ENCODE data around the gene DTYMK. TPM values are rescaled to one million over a fixed set of nuclear protein-coding genes. Genes with fewer than 3 reads are reported as not detected.

DTYMK gene
- total and polyA plus RNA-seq, 4 donors: 13.1 to 51.6 (median 39.0) TPM

DNA sequence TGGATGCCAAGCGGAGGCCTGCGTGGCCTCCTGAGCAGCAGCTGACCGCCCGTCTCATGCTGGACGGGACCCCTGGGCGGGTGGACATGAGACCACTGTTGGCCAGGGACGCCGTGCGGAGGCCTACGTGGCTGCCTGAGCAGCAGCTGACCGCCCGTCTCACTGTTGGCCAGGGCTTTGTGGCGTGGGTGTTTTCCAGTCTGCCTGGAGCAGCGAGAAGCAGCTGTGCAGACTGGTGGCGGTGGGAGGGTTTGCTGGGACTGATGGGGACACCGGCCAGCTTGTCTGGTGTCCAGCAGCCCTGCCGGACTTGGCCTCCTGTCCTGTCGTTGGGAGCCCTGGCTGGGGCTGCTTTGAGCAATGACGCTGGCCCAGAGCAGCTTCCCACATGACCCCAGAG, 42.0 kb upstream of the DTYMK start:
- Histone ChIP-seq H3K4me1 (ENCODE audit: control insufficient read depth, insufficient read depth, low read length) (no peaks in the 10 kb centered on the region), H3K27me3 (ENCODE audit: control insufficient read depth, insufficient read depth, low read length) (no peaks in the 10 kb centered on the region), H3K9me3 (ENCODE audit: control insufficient read depth, insufficient read depth, low read length) (no peaks in the 10 kb centered on the region), H3K36me3 (ENCODE audit: control insufficient read depth, insufficient read depth, low read length) (peaks cover 47% of the 10 kb centered on the region), H3K4me3 (ENCODE audit: low read depth, low read length) (no peak overlapping the region), H3K27ac (ENCODE audit: low read depth, low read length) (no peak overlapping the region)
- WGBS (ENCODE audit: insufficient coverage): 80% methylated on average over 19 of the region's 19 CpGs
- no peak for DNase-seq (ENCODE audit: low read depth in 4 of 6, low spot score in 6 of 6)

- H3K27ac ChIP-seq (ENCODE audit: low read depth, low read length): no peak overlapping the region
- peaks cover 53% of the 10 kb centered on the region for H3K36me3 ChIP-seq (ENCODE audit: control insufficient read depth, insufficient read depth, low read length)
- peaks cover 2% of the 10 kb centered on the region for H3K9me3 ChIP-seq (ENCODE audit: control insufficient read depth, insufficient read depth, low read length)
- no peaks in the 10 kb centered on the region for H3K4me1 ChIP-seq (ENCODE audit: control insufficient read depth, insufficient read depth, low read length)
- H3K4me3 ChIP-seq (ENCODE audit: low read depth, low read length): no peak overlapping the region
- 81% methylated on average over 6 of the region's 8 CpGs for WGBS (ENCODE audit: insufficient coverage)
- no peaks in the 10 kb centered on the region for H3K27me3 ChIP-seq (ENCODE audit: control insufficient read depth, insufficient read depth, low read length)
- no peak for DNase-seq (ENCODE audit: low read depth in 4 of 6, low spot score in 6 of 6)
Observed at GRCh38 chr2:241728000-241728399, 41.4 kb upstream of the DTYMK start.

DNA sequence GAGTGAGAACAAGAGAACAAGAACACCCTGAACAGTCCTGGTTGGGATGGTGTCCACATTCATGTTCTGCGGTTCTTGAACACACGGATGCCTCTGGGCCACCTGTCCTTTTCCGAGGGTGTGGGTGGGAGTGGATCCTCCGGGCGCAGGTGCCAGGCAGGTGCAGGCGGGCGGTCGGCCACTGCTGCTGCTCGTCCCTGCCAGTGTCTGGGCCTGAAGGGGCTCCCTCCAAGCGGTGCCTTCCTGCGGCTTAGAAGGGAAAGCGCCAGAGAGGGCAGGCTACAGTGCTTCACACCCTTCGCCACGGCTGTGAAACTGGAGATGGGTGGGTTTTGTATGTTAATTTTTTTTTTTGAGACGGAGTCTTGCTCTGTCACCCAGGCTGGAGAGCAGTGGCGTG, 39.8 kb upstream of the DTYMK start:
- no peak for DNase-seq (ENCODE audit: low read depth in 4 of 6, low spot score in 6 of 6)
- Histone ChIP-seq H3K4me1 (ENCODE audit: control insufficient read depth, insufficient read depth, low read length) (no peaks in the 10 kb centered on the region), H3K27me3 (ENCODE audit: control insufficient read depth, insufficient read depth, low read length) (no peaks in the 10 kb centered on the region), H3K36me3 (ENCODE audit: control insufficient read depth, insufficient read depth, low read length) (peaks cover 68% of the 10 kb centered on the region), H3K9me3 (ENCODE audit: control insufficient read depth, insufficient read depth, low read length) (peaks cover 9% of the 10 kb centered on the region), H3K4me3 (ENCODE audit: low read depth, low read length) (no peak overlapping the region), H3K27ac (ENCODE audit: low read depth, low read length) (no peak overlapping the region)
- 96% methylated on average over 14 of the region's 16 CpGs for WGBS (ENCODE audit: insufficient coverage)

DNA sequence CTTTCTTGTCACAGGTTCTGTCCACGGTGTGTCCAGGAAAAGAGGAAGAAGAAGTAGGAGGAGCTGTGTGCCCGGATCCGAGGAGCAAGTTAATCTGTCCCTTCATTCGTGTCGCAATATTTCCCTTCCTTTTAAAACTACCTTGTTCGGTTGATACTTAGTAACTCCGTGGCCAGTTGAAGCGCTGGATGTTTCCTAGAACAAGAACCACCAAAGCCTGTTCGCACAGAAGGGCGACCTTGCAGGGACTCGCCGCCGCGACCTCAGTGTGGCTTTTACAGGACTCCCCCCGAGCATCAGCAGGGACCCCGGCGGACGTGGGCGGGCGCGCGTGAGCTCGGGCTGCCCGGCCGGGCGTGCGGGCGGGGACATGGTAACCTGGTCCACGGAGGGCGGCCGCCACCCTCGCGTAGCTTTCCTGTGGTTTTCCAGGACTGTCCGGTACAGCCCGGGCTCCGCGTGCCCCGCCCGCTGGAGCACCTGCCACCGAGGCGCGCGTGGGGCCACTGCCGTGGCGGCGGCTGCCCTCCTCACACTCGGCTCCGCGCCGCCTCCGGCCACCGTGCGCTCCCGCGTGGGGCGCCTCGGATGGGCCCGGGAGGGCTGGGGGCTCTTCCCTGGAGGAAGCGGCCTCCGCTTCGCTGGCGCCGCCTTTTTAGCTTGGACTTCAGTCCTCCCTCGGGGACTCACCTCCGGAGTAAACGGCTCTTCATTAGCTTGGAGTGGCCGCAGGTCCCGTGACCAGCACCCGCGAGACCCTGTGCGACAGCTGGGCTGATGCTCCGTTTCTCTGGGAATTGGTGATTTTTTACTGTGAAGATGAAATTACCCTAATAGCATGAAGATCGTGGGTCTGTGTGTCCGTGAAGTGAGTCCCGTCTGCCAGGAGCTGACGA, 38.6 kb upstream of the DTYMK start:
- Histone ChIP-seq H3K4me1 (ENCODE audit: control insufficient read depth, insufficient read depth, low read length) (no peaks in the 10 kb centered on the region), H3K36me3 (ENCODE audit: control insufficient read depth, insufficient read depth, low read length) (peaks cover 81% of the 10 kb centered on the region), H3K27ac (ENCODE audit: low read depth, low read length) (no peak overlapping the region), H3K9me3 (ENCODE audit: control insufficient read depth, insufficient read depth, low read length) (peaks cover 9% of the 10 kb centered on the region), H3K27me3 (ENCODE audit: control insufficient read depth, insufficient read depth, low read length) (no peaks in the 10 kb centered on the region), H3K4me3 (ENCODE audit: low read depth, low read length) (no peak overlapping the region)
- 96% methylated on average over 71 of the region's 76 CpGs for WGBS (ENCODE audit: insufficient coverage)
- DNase-seq (ENCODE audit: low read depth in 4 of 6, low spot score in 6 of 6): no peak

DNA sequence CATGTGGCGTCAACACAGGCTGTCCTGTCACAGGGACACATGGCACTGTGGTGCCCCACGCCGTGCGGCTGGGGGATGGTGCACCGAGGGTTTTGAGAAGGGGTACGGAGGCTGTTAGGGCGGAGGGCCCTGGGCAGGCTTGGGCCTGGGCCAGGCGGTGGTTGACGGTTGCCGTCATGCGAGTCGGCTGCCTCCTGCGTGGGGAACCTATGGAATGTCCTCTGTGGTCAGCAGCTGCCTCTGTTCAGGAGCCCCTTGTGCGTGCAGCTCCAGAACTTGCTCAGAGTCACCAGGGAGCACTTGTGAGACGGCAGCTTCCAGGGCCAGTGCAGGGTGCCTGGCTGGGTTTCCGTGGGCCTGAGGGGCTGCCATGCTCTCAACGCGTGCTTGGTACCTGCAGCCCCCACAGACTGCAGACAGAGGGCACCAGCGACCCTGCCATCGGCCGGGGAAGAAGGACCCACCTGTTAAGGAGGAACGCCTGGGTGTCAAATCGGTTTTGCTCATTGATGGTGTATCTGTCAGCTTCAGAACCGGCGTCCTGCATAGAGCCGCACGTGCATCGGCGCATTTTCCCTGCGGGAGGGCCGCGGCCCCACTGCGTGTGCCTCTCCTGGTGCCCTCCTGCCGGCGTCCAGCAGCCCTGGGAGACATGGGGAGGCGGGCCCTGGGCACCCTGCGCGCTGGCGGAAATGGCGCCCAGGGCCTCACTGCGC, 37.8 kb upstream of the DTYMK start:
- Histone ChIP-seq H3K27me3 (ENCODE audit: control insufficient read depth, insufficient read depth, low read length) (no peaks in the 10 kb centered on the region), H3K27ac (ENCODE audit: low read depth, low read length) (no peak overlapping the region), H3K4me3 (ENCODE audit: low read depth, low read length) (no peak overlapping the region), H3K9me3 (ENCODE audit: control insufficient read depth, insufficient read depth, low read length) (peaks cover 9% of the 10 kb centered on the region), H3K36me3 (ENCODE audit: control insufficient read depth, insufficient read depth, low read length) (peaks cover 89% of the 10 kb centered on the region), H3K4me1 (ENCODE audit: control insufficient read depth, insufficient read depth, low read length) (no peaks in the 10 kb centered on the region)
- DNase-seq (ENCODE audit: low read depth in 4 of 6, low spot score in 6 of 6): no peak
- WGBS (ENCODE audit: insufficient coverage): 95% methylated on average over 29 of the region's 41 CpGs

- 98% methylated on average over 20 of the region's 21 CpGs for WGBS (ENCODE audit: insufficient coverage)
- DNase-seq (ENCODE audit: low read depth in 4 of 6, low spot score in 6 of 6): no peak
- peaks cover 9% of the 10 kb centered on the region for H3K9me3 ChIP-seq (ENCODE audit: control insufficient read depth, insufficient read depth, low read length)
- no peak overlapping the region for H3K27ac ChIP-seq (ENCODE audit: low read depth, low read length)
- no peaks in the 10 kb centered on the region for H3K4me1 ChIP-seq (ENCODE audit: control insufficient read depth, insufficient read depth, low read length)
- H3K4me3 ChIP-seq (ENCODE audit: low read depth, low read length): no peak overlapping the region
- no peaks in the 10 kb centered on the region for H3K27me3 ChIP-seq (ENCODE audit: control insufficient read depth, insufficient read depth, low read length)
- peaks cover 94% of the 10 kb centered on the region for H3K36me3 ChIP-seq (ENCODE audit: control insufficient read depth, insufficient read depth, low read length)
Observed at GRCh38 chr2:241722896-241723454, 36.4 kb upstream of the DTYMK start.

- Histone ChIP-seq H3K27ac (ENCODE audit: low read depth, low read length) (no peak overlapping the region), H3K36me3 (ENCODE audit: control insufficient read depth, insufficient read depth, low read length) (peaks cover 94% of the 10 kb centered on the region), H3K4me1 (ENCODE audit: control insufficient read depth, insufficient read depth, low read length) (no peaks in the 10 kb centered on the region), H3K27me3 (ENCODE audit: control insufficient read depth, insufficient read depth, low read length) (no peaks in the 10 kb centered on the region), H3K4me3 (ENCODE audit: low read depth, low read length) (no peak overlapping the region), H3K9me3 (ENCODE audit: control insufficient read depth, insufficient read depth, low read length) (peaks cover 9% of the 10 kb centered on the region)
- WGBS (ENCODE audit: insufficient coverage): 89% methylated on average over 11 of the region's 12 CpGs
- no peak for DNase-seq (ENCODE audit: low read depth in 4 of 6, low spot score in 6 of 6)
Observed at GRCh38 chr2:241721852-241722251, 35.2 kb upstream of the DTYMK start.

- no peaks in the 10 kb centered on the region for H3K27me3 ChIP-seq (ENCODE audit: control insufficient read depth, insufficient read depth, low read length)
- H3K36me3 ChIP-seq (ENCODE audit: control insufficient read depth, insufficient read depth, low read length): peaks cover 90% of the 10 kb centered on the region
- H3K4me1 ChIP-seq (ENCODE audit: control insufficient read depth, insufficient read depth, low read length): no peaks in the 10 kb centered on the region
- no peak overlapping the region for H3K27ac ChIP-seq (ENCODE audit: low read depth, low read length)
- 97% methylated on average over 15 of the region's 15 CpGs for WGBS (ENCODE audit: insufficient coverage)
- DNase-seq (ENCODE audit: low read depth in 4 of 6, low spot score in 6 of 6): no peak
- peaks cover 9% of the 10 kb centered on the region for H3K9me3 ChIP-seq (ENCODE audit: control insufficient read depth, insufficient read depth, low read length)
- no peak overlapping the region for H3K4me3 ChIP-seq (ENCODE audit: low read depth, low read length)
Observed at GRCh38 chr2:241720560-241720959, 33.9 kb upstream of the DTYMK start.

GRCh38 chr2:241720099-241720498, 33.5 kb upstream of the DTYMK start:
- Histone ChIP-seq H3K4me1 (ENCODE audit: control insufficient read depth, insufficient read depth, low read length) (no peaks in the 10 kb centered on the region), H3K27ac (ENCODE audit: low read depth, low read length) (no peak overlapping the region), H3K27me3 (ENCODE audit: control insufficient read depth, insufficient read depth, low read length) (no peaks in the 10 kb centered on the region), H3K9me3 (ENCODE audit: control insufficient read depth, insufficient read depth, low read length) (peaks cover 9% of the 10 kb centered on the region), H3K4me3 (ENCODE audit: low read depth, low read length) (no peak overlapping the region), H3K36me3 (ENCODE audit: control insufficient read depth, insufficient read depth, low read length) (peaks cover 87% of the 10 kb centered on the region)
- no peak for DNase-seq (ENCODE audit: low read depth in 4 of 6, low spot score in 6 of 6)
- 96% methylated on average over 19 of the region's 19 CpGs for WGBS (ENCODE audit: insufficient coverage)

Measured in spinal cord (tissue), 10 donors.